Breast epithelium (tissue), 3 donors: ENCODE data around the gene GPR137C.

ENCODE experiments used
- POLR2A ChIP-seq: fragments of 450-650 bp; IDR thresholded peaks from one replicate; pipeline ENCODE4 v1.6.1; 2016; ENCODE audit warnings: antibody characterized with exemption, mild to moderate bottlenecking, moderate library complexity
- TF ChIP-seq, protein P1 (sequence below), 3 donors: fragments of 450-650 bp; IDR thresholded peaks; one replicate each; pipeline ENCODE4 v1.5.1; 2016 to 2017; ENCODE audit warnings: antibody characterized with exemption in 3 of 3, mild to moderate bottlenecking in 3 of 3, moderate library complexity in 3 of 3

GRCh38 chr14:52661314-52661713, 108.7 kb downstream of the GPR137C start:
- TF ChIP-seq POLR2A = no peak
- TF ChIP-seq, protein P1, sequence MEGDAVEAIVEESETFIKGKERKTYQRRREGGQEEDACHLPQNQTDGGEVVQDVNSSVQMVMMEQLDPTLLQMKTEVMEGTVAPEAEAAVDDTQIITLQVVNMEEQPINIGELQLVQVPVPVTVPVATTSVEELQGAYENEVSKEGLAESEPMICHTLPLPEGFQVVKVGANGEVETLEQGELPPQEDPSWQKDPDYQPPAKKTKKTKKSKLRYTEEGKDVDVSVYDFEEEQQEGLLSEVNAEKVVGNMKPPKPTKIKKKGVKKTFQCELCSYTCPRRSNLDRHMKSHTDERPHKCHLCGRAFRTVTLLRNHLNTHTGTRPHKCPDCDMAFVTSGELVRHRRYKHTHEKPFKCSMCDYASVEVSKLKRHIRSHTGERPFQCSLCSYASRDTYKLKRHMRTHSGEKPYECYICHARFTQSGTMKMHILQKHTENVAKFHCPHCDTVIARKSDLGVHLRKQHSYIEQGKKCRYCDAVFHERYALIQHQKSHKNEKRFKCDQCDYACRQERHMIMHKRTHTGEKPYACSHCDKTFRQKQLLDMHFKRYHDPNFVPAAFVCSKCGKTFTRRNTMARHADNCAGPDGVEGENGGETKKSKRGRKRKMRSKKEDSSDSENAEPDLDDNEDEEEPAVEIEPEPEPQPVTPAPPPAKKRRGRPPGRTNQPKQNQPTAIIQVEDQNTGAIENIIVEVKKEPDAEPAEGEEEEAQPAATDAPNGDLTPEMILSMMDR (IDR thresholded peaks at IDR 0.05) = no peak
